Measurements from ENCODE around the gene PXDN. TPM values are rescaled to one million over a fixed set of nuclear protein-coding genes. Genes with fewer than 3 reads are reported as not detected.

PXDN gene
- total and polyA plus RNA-seq, 7 donors, result 4.1 to 15.4 (median 9.4) TPM

GRCh38 chr2:1674276-1674675 lies 70.0 kb downstream of the PXDN start:
- no peak for ATAC-seq
- no peak for DNase-seq
- H3K4me1 ChIP-seq, result no peaks in the 10 kb centered on the region
- 79 to 88% (median 79%) methylated on average over 9 of the region's 9 CpGs for WGBS, 3 donors
- H3K4me3 ChIP-seq, result no peak overlapping the region
- peaks cover 0 to 25% of the 10 kb centered on the region in 2 donors for H3K36me3 ChIP-seq (ENCODE audit: insufficient read depth in 1 of 2, low read depth in 1 of 2)
- TF ChIP-seq, protein P1, sequence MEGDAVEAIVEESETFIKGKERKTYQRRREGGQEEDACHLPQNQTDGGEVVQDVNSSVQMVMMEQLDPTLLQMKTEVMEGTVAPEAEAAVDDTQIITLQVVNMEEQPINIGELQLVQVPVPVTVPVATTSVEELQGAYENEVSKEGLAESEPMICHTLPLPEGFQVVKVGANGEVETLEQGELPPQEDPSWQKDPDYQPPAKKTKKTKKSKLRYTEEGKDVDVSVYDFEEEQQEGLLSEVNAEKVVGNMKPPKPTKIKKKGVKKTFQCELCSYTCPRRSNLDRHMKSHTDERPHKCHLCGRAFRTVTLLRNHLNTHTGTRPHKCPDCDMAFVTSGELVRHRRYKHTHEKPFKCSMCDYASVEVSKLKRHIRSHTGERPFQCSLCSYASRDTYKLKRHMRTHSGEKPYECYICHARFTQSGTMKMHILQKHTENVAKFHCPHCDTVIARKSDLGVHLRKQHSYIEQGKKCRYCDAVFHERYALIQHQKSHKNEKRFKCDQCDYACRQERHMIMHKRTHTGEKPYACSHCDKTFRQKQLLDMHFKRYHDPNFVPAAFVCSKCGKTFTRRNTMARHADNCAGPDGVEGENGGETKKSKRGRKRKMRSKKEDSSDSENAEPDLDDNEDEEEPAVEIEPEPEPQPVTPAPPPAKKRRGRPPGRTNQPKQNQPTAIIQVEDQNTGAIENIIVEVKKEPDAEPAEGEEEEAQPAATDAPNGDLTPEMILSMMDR (IDR thresholded peaks at IDR 0.05), result no peak
- H3K9me3 ChIP-seq, result no peaks in the 10 kb centered on the region
- intact Hi-C loops (cut with DNase I), result no loop called here
- H3K27me3 ChIP-seq (ENCODE audit: insufficient read depth in 3 of 3, low read length in 2 of 3), result peaks cover 0 to 16% (median 2%) of the 10 kb centered on the region in 3 donors
- H3K27ac ChIP-seq, result no peak overlapping the region

DNA sequence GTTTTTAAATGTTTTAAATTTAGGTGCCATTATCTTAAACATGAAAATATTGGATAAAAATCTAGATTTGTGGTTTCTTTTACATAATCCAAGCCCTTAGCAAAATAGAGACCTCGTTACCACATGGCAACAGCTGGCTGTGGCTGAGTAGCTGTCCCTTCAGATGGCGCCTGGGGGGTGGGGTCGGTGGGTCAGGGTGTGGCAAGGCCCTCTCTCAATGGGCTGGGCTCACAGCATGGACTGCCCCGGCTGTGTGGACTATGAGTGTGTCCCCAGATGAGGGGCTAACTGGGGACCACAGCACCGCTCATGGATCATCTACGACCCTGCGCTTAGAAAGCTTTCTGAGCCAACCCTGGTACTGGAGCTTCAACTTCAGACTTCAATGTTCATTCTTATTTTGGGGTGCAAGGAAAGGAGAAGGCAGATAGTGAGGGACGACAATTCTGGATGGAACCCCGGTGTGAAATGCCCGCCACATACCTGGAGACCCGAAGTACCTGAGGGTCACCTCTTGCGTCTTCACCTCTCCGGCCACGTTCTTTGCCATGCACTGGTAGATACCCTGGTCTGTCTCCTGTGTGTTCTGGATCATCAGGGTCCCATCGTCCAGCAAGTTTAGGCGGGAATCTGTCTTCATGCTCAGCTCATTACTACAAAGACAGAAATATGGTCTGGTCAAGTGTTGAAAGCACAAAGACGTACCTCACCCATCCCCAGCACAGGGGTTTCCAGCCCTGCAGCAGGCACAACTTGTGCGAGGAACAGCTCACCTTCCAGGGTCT lies 71.0 kb downstream of the PXDN start:
- Histone ChIP-seq H3K4me3 (no peak overlapping the region), H3K4me1 (no peaks in the 10 kb centered on the region), H3K36me3 (ENCODE audit: insufficient read depth in 1 of 2, low read depth in 1 of 2) (peaks cover 0 to 20% of the 10 kb centered on the region in 2 donors), H3K27me3 (ENCODE audit: insufficient read depth in 3 of 3, low read length in 2 of 3) (peaks cover 0 to 16% (median 2%) of the 10 kb centered on the region in 3 donors), H3K27ac (no peak overlapping the region), H3K9me3 (no peaks in the 10 kb centered on the region)
- TF ChIP-seq, protein P1 (IDR thresholded peaks at IDR 0.05), result no peak
- 85 to 92% (median 87%) methylated on average over 18 of the region's 18 CpGs for WGBS, 3 donors
- intact Hi-C loops (cut with DNase I), result no loop called here
- no peak for ATAC-seq
- DNase-seq, result no peak

DNA sequence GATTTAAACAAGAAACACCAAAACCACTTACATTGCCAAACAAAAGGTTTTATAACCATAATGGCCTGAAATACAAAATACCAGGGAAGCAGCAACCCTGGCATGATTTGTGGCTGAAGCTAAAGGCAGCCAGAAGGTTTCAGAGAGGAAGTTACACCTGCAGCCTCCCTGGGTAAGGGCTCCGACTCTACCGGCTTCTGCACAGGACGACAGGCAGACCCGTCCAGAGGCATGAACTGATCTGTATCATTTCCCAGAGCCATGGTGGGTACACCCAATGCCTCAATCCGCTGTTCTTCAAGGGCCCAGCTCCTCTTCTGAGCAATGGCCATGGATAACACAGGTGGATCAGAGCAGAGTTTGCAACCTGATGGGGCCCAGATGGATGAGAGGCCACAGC lies 71.6 kb downstream of the PXDN start:
- H3K4me3 ChIP-seq, result no peak overlapping the region
- 81 to 93% (median 86%) methylated on average over 5 of the region's 5 CpGs for WGBS, 3 donors
- ATAC-seq (no peak), DNase-seq (no peak)
- H3K27me3 ChIP-seq (ENCODE audit: insufficient read depth in 3 of 3, low read length in 2 of 3), result peaks cover 0 to 16% (median 2%) of the 10 kb centered on the region in 3 donors
- no peaks in the 10 kb centered on the region for H3K4me1 ChIP-seq
- intact Hi-C loops (cut with DNase I), result no loop called here
- peaks cover 0 to 16% of the 10 kb centered on the region in 2 donors for H3K36me3 ChIP-seq (ENCODE audit: insufficient read depth in 1 of 2, low read depth in 1 of 2)
- TF ChIP-seq, protein P1 (IDR thresholded peaks at IDR 0.05), result no peak
- H3K27ac ChIP-seq, result no peak overlapping the region
- H3K9me3 ChIP-seq, result no peaks in the 10 kb centered on the region

- Histone ChIP-seq H3K4me1 (no peaks in the 10 kb centered on the region), H3K27ac (no peak overlapping the region), H3K9me3 (no peaks in the 10 kb centered on the region), H3K27me3 (ENCODE audit: insufficient read depth in 3 of 3, low read length in 2 of 3) (peaks cover 0 to 12% (median 2%) of the 10 kb centered on the region in 3 donors), H3K4me3 (no peak overlapping the region), H3K36me3 (ENCODE audit: insufficient read depth in 1 of 2, low read depth in 1 of 2) (peaks cover 0 to 16% of the 10 kb centered on the region in 2 donors)
- ATAC-seq, result no peak
- TF ChIP-seq, protein P1 (IDR thresholded peaks at IDR 0.05), result no peak
- no peak for DNase-seq
- 68 to 71% (median 71%) methylated on average over 3 of the region's 3 CpGs for WGBS, 3 donors
- intact Hi-C loops (cut with DNase I), result no loop called here
Observed at GRCh38 chr2:1671916-1672315, 72.4 kb downstream of the PXDN start.
